Right lobe of liver (tissue), 4 donors: Measurements from ENCODE around the gene TIMM23.
"Not testable (repeated sequence)": the region's sequence is repeated elsewhere in the genome, so short reads cannot be mapped to it uniquely, and the experiment has no call there.

Source experiments
- CTCF ChIP-seq, 4 donors: fragments of 200-600 bp in 3 of 4; fragments of 450-650 bp in 1 of 4; IDR thresholded peaks; one replicate each; pipeline versions ENCODE4 v1.5.1 to v1.8.0; 2016 to 2022; ENCODE audit warnings: antibody characterized with exemption in 4 of 4, mild to moderate bottlenecking in 2 of 4
- POLR2A ChIP-seq: fragments of 450-650 bp; IDR thresholded peaks from one replicate; pipeline ENCODE4 v1.6.1; 2017; ENCODE audit warnings: antibody characterized with exemption, mild to moderate bottlenecking
- donor health status: DM: no; HTN: no; CAD: no.
- donor health status: DM: no; HTN: no; CAD: no.
- donor health status: DM: no; HTN: yes; CAD: no.

DNA sequence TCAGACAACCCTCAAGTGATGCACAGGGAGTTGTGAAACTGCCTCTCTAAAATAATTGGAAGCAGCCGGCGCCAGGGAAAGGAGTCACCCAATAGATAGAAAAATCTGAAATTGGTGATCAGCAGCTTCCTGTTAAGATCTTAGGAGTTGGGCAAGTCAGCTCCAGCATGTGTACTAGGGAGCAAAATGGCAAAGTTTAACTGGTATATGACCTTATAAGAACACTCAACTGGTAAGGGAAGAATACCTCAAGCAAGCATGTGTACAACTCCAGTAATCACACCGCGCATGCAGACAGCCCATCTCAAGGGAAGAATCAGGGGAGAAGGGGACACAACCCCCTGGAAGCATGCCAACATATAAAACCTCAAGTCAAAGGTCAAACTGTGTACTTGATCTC is 17.9 kb upstream of the TIMM23 start:
- not testable (repeated sequence) for TF ChIP-seq POLR2A; CTCF (IDR thresholded peaks at IDR 0.05)
